Hematopoietic multipotent progenitor cell treated with erythropoietin and hydrocortisone succinate and interleukin-3 and kit ligand, for 6 days (in vitro differentiated cells): ENCODE results near the gene ZRANB2.

ENCODE experiments used
- DNase-seq: peaks from one replicate; pipeline ENCODE4 v3.0.0-alpha.2; 2015

The ZRANB2 gene

GRCh38 chr1:71026093-71026492 is 54.7 kb downstream of the ZRANB2 start:
- DNase-seq: no peak

GRCh38 chr1:71023515-71023914 is 57.3 kb downstream of the ZRANB2 start:
- DNase-seq: no peak

GRCh38 chr1:71019233-71019969 is 61.4 kb downstream of the ZRANB2 start:
- DNase-seq: no peak

- DNase-seq: no peak
Observed at GRCh38 chr1:71018791-71019190, 62.0 kb downstream of the ZRANB2 start.

GRCh38 chr1:71015745-71016144 is 65.1 kb downstream of the ZRANB2 start:
- no peak for DNase-seq

GRCh38 chr1:71014178-71014579 is 66.7 kb downstream of the ZRANB2 start:
- DNase-seq: no peak
